GM18526 (cell line): ENCODE data around the gene GNAS-AS1.

ENCODE experiments used
- POLR2A ChIP-seq: IDR thresholded peaks from 3 replicates; pipeline ENCODE4 v1.6.1; 2011; ENCODE audit not compliant: insufficient read length; ENCODE audit errors: extremely low read depth

Gene GNAS-AS1

DNA sequence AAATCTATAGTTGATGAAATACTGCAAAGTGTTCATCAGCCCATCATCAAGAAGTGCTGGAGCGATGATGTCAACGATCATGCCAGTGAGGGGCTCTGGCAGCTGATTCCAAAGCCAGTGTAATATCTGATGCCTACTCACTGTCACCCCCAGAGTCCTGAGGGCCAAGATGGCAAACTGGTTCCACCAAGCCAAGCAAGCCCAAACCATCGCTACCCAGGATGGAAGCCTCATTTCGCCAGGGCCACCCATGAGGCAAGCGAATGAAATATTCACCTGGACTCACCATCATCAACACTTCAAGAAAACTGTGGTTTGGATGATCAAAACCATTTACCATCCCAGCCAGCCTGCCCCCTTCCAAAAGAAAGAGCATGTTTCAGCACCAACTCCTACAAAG lies 76.5 kb downstream of the GNAS-AS1 start:
- TF ChIP-seq POLR2A: no peak

DNA sequence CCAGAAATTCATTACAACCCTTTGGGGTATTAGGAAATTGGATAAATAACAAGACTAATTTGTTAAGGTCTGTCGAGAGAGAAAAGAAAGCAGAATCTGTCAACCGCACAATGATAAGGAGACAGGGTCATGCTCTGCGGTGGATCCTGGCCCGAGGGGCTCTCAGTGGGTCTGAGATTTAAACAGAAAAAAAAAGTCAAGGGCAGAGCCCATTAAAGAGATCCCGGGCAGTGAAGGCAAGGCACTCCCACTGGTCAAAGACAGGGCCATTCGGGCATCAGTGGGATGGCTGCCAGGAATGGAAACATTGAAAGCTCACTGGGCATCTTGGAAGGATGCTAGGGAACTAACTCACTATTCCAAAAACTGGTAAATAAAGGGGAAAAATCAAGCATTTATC lies 77.9 kb downstream of the GNAS-AS1 start:
- TF ChIP-seq POLR2A: no peak
